K562 (cell line): ENCODE measurements around the gene FBXO27. TPM values are rescaled to one million over a fixed set of nuclear protein-coding genes. Genes with fewer than 3 reads are reported as not detected.

Experiments
- CBX2 ChIP-seq: fragments of 200-600 bp; sonication (generic); IDR thresholded peaks from one replicate; pipeline ENCODE4 v1.6.1; 2012; ENCODE audit warnings: mild to moderate bottlenecking, low read length, inconsistent platforms; ENCODE audit not compliant: insufficient read depth, poor library complexity, severe bottlenecking
- CXXC5 ChIP-seq: fragments of 250-450 bp; sonication (Bioruptor Pico); IDR thresholded peaks from 2 replicates; pipeline ENCODE4 v1.8.0; 2022; ENCODE audit warnings: inconsistent platforms, mild to moderate bottlenecking, moderate library complexity
- ELF2 ChIP-seq: fragments of 250-450 bp; sonication (Bioruptor Pico); IDR thresholded peaks from 2 replicates; pipeline ENCODE4 v1.5.0; 2021; ENCODE audit warnings: mild to moderate bottlenecking
- EP400 ChIP-seq: fragments of 450-650 bp; IDR thresholded peaks from 2 replicates; pipeline ENCODE4 v1.6.1; 2017; ENCODE audit warnings: antibody characterized with exemption, mild to moderate bottlenecking, moderate library complexity
- GATAD2A ChIP-seq: fragments of 450-650 bp; IDR thresholded peaks from 2 replicates; pipeline ENCODE4 v1.6.1; 2017
- MED1 ChIP-seq: sonication (generic); formaldehyde crosslinking; IDR thresholded peaks from 2 replicates; pipeline ENCODE4 v1.8.1; 2023; ENCODE audit warnings: missing genetic modification reagents, borderline replicate concordance
- NFXL1 ChIP-seq: fragments of 450-650 bp; formaldehyde crosslinking; IDR thresholded peaks from 2 replicates; pipeline ENCODE4 v1.4.0; 2021; ENCODE audit warnings: mild to moderate bottlenecking
- RBFOX2 ChIP-seq: fragments of 200-400 bp; formaldehyde crosslinking; IDR thresholded peaks from 2 replicates; pipeline ENCODE4 v1.6.1; 2017; ENCODE audit warnings: low read depth, mild to moderate bottlenecking, low read length, moderate library complexity
- TSC22D4 ChIP-seq: fragments of 450-650 bp; IDR thresholded peaks from 2 replicates; pipeline ENCODE4 v1.6.1; 2016; ENCODE audit warnings: missing genetic modification characterization, missing biosample characterization, control low read depth
- ZFP36 ChIP-seq: fragments of 150-350 bp; IDR thresholded peaks from 2 replicates; pipeline ENCODE4 v1.6.1; 2018; ENCODE audit warnings: low read length, low read depth; ENCODE audit not compliant: partially characterized antibody
- ZNF121 ChIP-seq: sonication (generic); formaldehyde crosslinking; conservative IDR thresholded peaks from 2 replicates; pipeline ENCODE4 v1.8.0; 2022; ENCODE audit warnings: missing genetic modification reagents
- ZNF134 ChIP-seq: fragments of 250-450 bp; sonication (Bioruptor Pico); conservative IDR thresholded peaks from 2 replicates; pipeline ENCODE4 v1.4.0; 2020
- ZNF197 ChIP-seq: fragments of 200-800 bp; sonication (Bioruptor generic); IDR thresholded peaks from 2 replicates; pipeline ENCODE4 v1.6.1; 2016; ENCODE audit warnings: low read depth, missing genetic modification characterization, missing compliant biosample characterization
- ZNF57 ChIP-seq: fragments of 450-650 bp; formaldehyde crosslinking; IDR thresholded peaks from 2 replicates; pipeline ENCODE4 v1.4.0; 2020; ENCODE audit warnings: mild to moderate bottlenecking, moderate library complexity
- polyA plus RNA-seq, 8 experiments: library from polyadenylated mRNA; depleted of rRNA in 4 of 8; stranded (reverse) in 5 of 8; unstranded in 3 of 8; fragments of >200 nt; fragmentation: Nextera tagmentation in 2 of 8; fragmentation: Illumina TruSeq in 1 of 8; extraction: Ambion mirVana in 2 of 8; extraction: Trizol in 1 of 8; gene quantifications; 2 replicates each; pipeline versions ENCODE4 v1.2.1 to v1.2.3, GENCODE V29; 2011 to 2014; ENCODE audit warnings: inconsistent platforms in 1 of 8, missing spikeins in 1 of 8
- total RNA-seq, 7 experiments: library from RNA; depleted of rRNA in 6 of 7; stranded (reverse); fragments of >200 nt in 6 of 7; fragmentation: Illumina TruSeq in 2 of 7; extraction: Trizol in 2 of 7; gene quantifications; 2 replicates each; pipeline versions ENCODE4 v1.2.1 to v1.2.3, GENCODE V29; 2011 to 2021; ENCODE audit warnings: low replicate concordance in 1 of 7
- TF ChIP-seq, protein P1 (sequence below): sonication (generic); formaldehyde crosslinking; IDR thresholded peaks from 2 replicates; pipeline ENCODE4 v1.8.0; 2022; ENCODE audit warnings: mild to moderate bottlenecking, missing genetic modification reagents
- TF ChIP-seq, protein P2 (sequence below): IDR thresholded peaks from 2 replicates; pipeline ENCODE4 v1.6.1; 2012; ENCODE audit warnings: low read depth, low read length, improper control_type of control experiment, borderline replicate concordance

FBXO27 gene
- total and polyA plus RNA-seq, 9 of the 15 experiments (the other 6 are each of a cell fraction or from before 2014, with no cell fraction given), result 1.8 to 11.0 (median 6.3) TPM

- TF ChIP-seq, protein P1, sequence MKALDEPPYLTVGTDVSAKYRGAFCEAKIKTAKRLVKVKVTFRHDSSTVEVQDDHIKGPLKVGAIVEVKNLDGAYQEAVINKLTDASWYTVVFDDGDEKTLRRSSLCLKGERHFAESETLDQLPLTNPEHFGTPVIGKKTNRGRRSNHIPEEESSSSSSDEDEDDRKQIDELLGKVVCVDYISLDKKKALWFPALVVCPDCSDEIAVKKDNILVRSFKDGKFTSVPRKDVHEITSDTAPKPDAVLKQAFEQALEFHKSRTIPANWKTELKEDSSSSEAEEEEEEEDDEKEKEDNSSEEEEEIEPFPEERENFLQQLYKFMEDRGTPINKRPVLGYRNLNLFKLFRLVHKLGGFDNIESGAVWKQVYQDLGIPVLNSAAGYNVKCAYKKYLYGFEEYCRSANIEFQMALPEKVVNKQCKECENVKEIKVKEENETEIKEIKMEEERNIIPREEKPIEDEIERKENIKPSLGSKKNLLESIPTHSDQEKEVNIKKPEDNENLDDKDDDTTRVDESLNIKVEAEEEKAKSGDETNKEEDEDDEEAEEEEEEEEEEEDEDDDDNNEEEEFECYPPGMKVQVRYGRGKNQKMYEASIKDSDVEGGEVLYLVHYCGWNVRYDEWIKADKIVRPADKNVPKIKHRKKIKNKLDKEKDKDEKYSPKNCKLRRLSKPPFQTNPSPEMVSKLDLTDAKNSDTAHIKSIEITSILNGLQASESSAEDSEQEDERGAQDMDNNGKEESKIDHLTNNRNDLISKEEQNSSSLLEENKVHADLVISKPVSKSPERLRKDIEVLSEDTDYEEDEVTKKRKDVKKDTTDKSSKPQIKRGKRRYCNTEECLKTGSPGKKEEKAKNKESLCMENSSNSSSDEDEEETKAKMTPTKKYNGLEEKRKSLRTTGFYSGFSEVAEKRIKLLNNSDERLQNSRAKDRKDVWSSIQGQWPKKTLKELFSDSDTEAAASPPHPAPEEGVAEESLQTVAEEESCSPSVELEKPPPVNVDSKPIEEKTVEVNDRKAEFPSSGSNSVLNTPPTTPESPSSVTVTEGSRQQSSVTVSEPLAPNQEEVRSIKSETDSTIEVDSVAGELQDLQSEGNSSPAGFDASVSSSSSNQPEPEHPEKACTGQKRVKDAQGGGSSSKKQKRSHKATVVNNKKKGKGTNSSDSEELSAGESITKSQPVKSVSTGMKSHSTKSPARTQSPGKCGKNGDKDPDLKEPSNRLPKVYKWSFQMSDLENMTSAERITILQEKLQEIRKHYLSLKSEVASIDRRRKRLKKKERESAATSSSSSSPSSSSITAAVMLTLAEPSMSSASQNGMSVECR, result peak; percentile 90
- no peak for TF ChIP-seq MED1
- no peak for TF ChIP-seq ELF2 (CRISPR knock-in tag)
- TF ChIP-seq ZNF134, result no peak
- TF ChIP-seq ZFP36, result no peak
- TF ChIP-seq, protein P2, sequence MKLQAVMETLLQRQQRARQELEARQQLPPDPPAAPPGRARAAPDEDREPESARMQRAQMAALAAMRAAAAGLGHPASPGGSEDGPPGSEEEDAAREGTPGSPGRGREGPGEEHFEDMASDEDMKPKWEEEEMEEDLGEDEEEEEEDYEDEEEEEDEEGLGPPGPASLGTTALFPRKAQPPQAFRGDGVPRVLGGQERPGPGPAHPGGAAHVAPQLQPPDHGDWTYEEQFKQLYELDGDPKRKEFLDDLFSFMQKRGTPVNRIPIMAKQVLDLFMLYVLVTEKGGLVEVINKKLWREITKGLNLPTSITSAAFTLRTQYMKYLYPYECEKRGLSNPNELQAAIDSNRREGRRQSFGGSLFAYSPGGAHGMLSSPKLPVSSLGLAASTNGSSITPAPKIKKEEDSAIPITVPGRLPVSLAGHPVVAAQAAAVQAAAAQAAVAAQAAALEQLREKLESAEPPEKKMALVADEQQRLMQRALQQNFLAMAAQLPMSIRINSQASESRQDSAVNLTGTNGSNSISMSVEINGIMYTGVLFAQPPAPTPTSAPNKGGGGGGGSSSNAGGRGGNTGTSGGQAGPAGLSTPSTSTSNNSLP, result no peak
- TF ChIP-seq ZNF121 (CRISPR knock-in tag), result no peak
- no peak for TF ChIP-seq NFXL1
- TF ChIP-seq RBFOX2, result peak; percentile 73
- TF ChIP-seq TSC22D4 (tag), result no peak
- TF ChIP-seq EP400, result no peak
- TF ChIP-seq CBX2, result no peak
- no peak for TF ChIP-seq ZNF57
- no peak for TF ChIP-seq ZNF197 (CRISPR knock-in tag)
- 0 out of 2 replicates have a peak, but pooled peaks have one; percentile 41 for TF ChIP-seq GATAD2A
- peak; percentile 59 for TF ChIP-seq CXXC5 (CRISPR knock-in tag)
Observed at GRCh38 chr19:39031368-39032062, 834 bp downstream of the FBXO27 start (continued).
